Measurements from ENCODE around the gene PRR3. TPM values are rescaled to one million over a fixed set of nuclear protein-coding genes. Genes with fewer than 3 reads are reported as not detected.

PRR3 gene
- total RNA-seq, 1 donor from 2014 or later, result 7.5 TPM

GRCh38 chr6:30555816-30556065 is 1.4 kb upstream of the PRR3 start:
- no peak for ATAC-seq
- H3K27ac ChIP-seq, result peak overlapping the region; percentile 98
- H3K27me3 ChIP-seq (ENCODE audit: low read depth), result no peaks in the 10 kb centered on the region
- H3K9me3 ChIP-seq, result no peaks in the 10 kb centered on the region
- intact Hi-C loops (cut with DNase I), result no loop called here
- DNase-seq, result no peak
- H3K4me1 ChIP-seq, result peaks cover 24% of the 10 kb centered on the region
- H3K36me3 ChIP-seq, result peaks cover 40% of the 10 kb centered on the region
- no peak for TF ChIP-seq CTCF (IDR thresholded peaks at IDR 0.05)
- peak overlapping the region; percentile 92 for H3K4me3 ChIP-seq

- intact Hi-C loops (cut with DNase I), result no loop called here
- Histone ChIP-seq H3K4me3 (peak within 1 kb of the TSS; percentile 92), H3K9me3 (no peaks in the 10 kb centered on the region), H3K4me1 (peaks cover 24% of the 10 kb centered on the region), H3K27ac (peak within 1 kb of the TSS; percentile 98), H3K36me3 (peaks cover 36% of the 10 kb centered on the region), H3K27me3 (ENCODE audit: low read depth) (no peaks in the 10 kb centered on the region)
- ATAC-seq, result peak; percentile 96 to 97
- peak; percentile 98 for DNase-seq
- TF ChIP-seq CTCF (IDR thresholded peaks at IDR 0.05), result peak; percentile 8
These were observed 809 bp upstream of the PRR3 start, which contains the start of gene GNL1 for GRCh38 chr6:30556066-30556905. GNL1 (minus strand) TSS chr6:30556489; CDS start chr6:30556203, 286 bp downstream.

- DNase-seq (no peak), ATAC-seq (no peak)
- no peaks in the 10 kb centered on the region for H3K27me3 ChIP-seq (ENCODE audit: low read depth)
- peak overlapping the region; percentile 92 for H3K4me3 ChIP-seq
- intact Hi-C loops (cut with DNase I), result no loop called here
- peaks cover 24% of the 10 kb centered on the region for H3K4me1 ChIP-seq
- H3K9me3 ChIP-seq, result no peaks in the 10 kb centered on the region
- no peak for TF ChIP-seq CTCF (IDR thresholded peaks at IDR 0.05)
- H3K36me3 ChIP-seq, result peaks cover 36% of the 10 kb centered on the region
- peak overlapping the region; percentile 98 for H3K27ac ChIP-seq
These were observed 537 bp downstream of the PRR3 start for GRCh38 chr6:30557683-30557981.

GRCh38 chr6:30560930-30561329 is 3.8 kb downstream of the PRR3 start:
- ATAC-seq (no peak), DNase-seq (no peak)
- Histone ChIP-seq H3K9me3 (no peaks in the 10 kb centered on the region), H3K4me1 (peaks cover 11% of the 10 kb centered on the region), H3K27ac (no peak overlapping the region), H3K27me3 (ENCODE audit: low read depth) (no peaks in the 10 kb centered on the region), H3K36me3 (peaks cover 28% of the 10 kb centered on the region), H3K4me3 (no peak overlapping the region)
- intact Hi-C loops (cut with DNase I), result no loop called here
- no peak for TF ChIP-seq CTCF (IDR thresholded peaks at IDR 0.05)

- intact Hi-C loops (cut with DNase I), result no loop called here
- H3K9me3 ChIP-seq, result no peaks in the 10 kb centered on the region
- H3K36me3 ChIP-seq, result peaks cover 28% of the 10 kb centered on the region
- H3K27ac ChIP-seq, result no peak overlapping the region
- no peak overlapping the region for H3K4me3 ChIP-seq
- ATAC-seq (no peak), DNase-seq (no peak)
- H3K27me3 ChIP-seq (ENCODE audit: low read depth), result no peaks in the 10 kb centered on the region
- TF ChIP-seq CTCF (IDR thresholded peaks at IDR 0.05), result no peak
- H3K4me1 ChIP-seq, result peaks cover 9% of the 10 kb centered on the region
These were observed 5.7 kb downstream of the PRR3 start for GRCh38 chr6:30562470-30563425.

Measured in lower lobe of right lung (tissue), 2 donors.